AG04450 (cell line): Measurements from ENCODE around the gene SULF2. TPM values are rescaled to one million over a fixed set of nuclear protein-coding genes. Genes with fewer than 3 reads are reported as not detected.

Experiments used
- CTCF ChIA-PET: fragments of 300-600, 350-600 bp; formaldehyde crosslinking; extraction: SDS; loops from one replicate; lab custom pipeline; 2022; ENCODE audit warnings: antibody characterized with exemption, inconsistent platforms; lab: Charles Lee
- POLR2A ChIA-PET: fragments of 350-600 bp; formaldehyde crosslinking; extraction: SDS; loops from one replicate; lab custom pipeline; 2021; ENCODE audit warnings: antibody characterized with exemption, inconsistent platforms; lab: Yijun Ruan, JAX
- DNase-seq: peaks from one replicate; pipeline ENCODE4 v3.0.0-alpha.2; 2011; ENCODE audit warnings: low read depth, low spot score
- H3K27ac ChIP-seq: one replicate; pipeline ENCODE4 v1.5.1; 2012; ENCODE audit warnings: low read depth, low read length, control low read depth
- H3K27me3 ChIP-seq: one replicate; pipeline ENCODE4 v1.6.0; 2012; ENCODE audit warnings: low read length; ENCODE audit not compliant: control insufficient read depth, insufficient read depth
- H3K4me3 ChIP-seq: 2 replicates; pipeline ENCODE4 v1.5.1; 2011; ENCODE audit warnings: mild to moderate bottlenecking, low read depth, low read length, control low read depth
- H3K9me3 ChIP-seq: 2 replicates; pipeline ENCODE4 v1.5.1; 2012; ENCODE audit warnings: low read length; ENCODE audit not compliant: control insufficient read depth, insufficient read depth
- polyA plus RNA-seq: library from polyadenylated mRNA; depleted of rRNA; stranded (reverse); fragments of >200 nt; gene quantifications from 2 replicates; pipeline ENCODE4 v1.2.3, GENCODE V29; 2011
- TF ChIP-seq, protein P1 (sequence below): IDR thresholded peaks from 2 replicates; pipeline ENCODE4 v1.5.1; 2011; ENCODE audit warnings: low read depth, low read length, control low read depth, inconsistent platforms

The SULF2 gene
- polyA plus RNA-seq, 1 experiment = 0.73 TPM

DNA sequence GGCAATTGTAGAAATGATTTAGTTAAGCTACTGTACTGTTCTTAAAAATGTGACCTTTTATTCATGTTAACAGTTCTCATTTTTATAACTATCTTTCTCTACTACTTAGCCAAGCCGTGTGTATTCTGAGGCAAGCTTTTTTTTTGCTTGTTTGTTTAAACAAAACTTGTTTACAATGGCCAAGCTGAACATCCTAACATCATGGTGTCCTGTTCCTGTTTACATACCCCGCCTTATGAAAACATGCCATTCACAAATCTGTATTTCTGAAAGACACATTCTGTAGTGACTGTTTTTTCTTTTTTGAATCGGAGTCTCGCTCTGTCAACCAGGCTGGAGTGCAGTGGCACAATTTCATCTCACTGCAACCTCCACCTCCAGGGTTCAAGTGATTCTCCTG, 142.7 kb downstream of the SULF2 start:
- no peaks in the 10 kb centered on the region for H3K27me3 ChIP-seq
- ChIA-PET CTCF (interaction anchor here (0.7 kb wide), 1 partner anchor 22 kb away, joined by 3 read pairs; no protein-coding TSS in a partner anchor), POLR2A (no interaction called here)
- H3K4me3 ChIP-seq = no peak overlapping the region
- H3K27ac ChIP-seq = no peak overlapping the region
- H3K9me3 ChIP-seq = no peaks in the 10 kb centered on the region
- DNase-seq = no peak
- TF ChIP-seq, protein P1, sequence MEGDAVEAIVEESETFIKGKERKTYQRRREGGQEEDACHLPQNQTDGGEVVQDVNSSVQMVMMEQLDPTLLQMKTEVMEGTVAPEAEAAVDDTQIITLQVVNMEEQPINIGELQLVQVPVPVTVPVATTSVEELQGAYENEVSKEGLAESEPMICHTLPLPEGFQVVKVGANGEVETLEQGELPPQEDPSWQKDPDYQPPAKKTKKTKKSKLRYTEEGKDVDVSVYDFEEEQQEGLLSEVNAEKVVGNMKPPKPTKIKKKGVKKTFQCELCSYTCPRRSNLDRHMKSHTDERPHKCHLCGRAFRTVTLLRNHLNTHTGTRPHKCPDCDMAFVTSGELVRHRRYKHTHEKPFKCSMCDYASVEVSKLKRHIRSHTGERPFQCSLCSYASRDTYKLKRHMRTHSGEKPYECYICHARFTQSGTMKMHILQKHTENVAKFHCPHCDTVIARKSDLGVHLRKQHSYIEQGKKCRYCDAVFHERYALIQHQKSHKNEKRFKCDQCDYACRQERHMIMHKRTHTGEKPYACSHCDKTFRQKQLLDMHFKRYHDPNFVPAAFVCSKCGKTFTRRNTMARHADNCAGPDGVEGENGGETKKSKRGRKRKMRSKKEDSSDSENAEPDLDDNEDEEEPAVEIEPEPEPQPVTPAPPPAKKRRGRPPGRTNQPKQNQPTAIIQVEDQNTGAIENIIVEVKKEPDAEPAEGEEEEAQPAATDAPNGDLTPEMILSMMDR = no peak

DNA sequence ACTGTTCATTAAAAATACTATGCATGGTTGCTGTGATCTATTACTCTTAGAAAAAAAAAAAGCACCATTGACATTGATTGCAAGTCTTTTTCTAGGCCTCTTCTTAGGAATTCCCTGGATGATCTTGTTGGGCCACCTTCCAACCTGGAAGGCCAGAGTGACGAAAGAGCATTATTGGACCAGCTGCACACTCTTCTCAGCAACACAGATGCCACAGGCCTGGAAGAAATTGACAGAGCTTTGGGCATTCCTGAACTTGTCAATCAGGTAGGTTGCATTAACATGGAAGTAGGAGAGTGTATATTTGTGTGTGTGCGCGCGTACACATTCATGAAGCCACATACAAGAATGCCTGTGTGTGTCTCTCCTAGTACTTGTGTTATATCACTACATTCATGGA, 143.2 kb downstream of the SULF2 start:
- POLR2A ChIA-PET = no interaction called here
- TF ChIP-seq, protein P1 = no peak
- H3K9me3 ChIP-seq = no peaks in the 10 kb centered on the region
- no peak overlapping the region for H3K4me3 ChIP-seq
- no peak for DNase-seq
- H3K27me3 ChIP-seq = no peaks in the 10 kb centered on the region
- no peak overlapping the region for H3K27ac ChIP-seq
- CTCF ChIA-PET = interaction anchor here (0.7 to 1.7 kb wide), 2 partner anchors 22 to 258 kb away, joined by 3 to 6 read pairs; no protein-coding TSS in a partner anchor

DNA sequence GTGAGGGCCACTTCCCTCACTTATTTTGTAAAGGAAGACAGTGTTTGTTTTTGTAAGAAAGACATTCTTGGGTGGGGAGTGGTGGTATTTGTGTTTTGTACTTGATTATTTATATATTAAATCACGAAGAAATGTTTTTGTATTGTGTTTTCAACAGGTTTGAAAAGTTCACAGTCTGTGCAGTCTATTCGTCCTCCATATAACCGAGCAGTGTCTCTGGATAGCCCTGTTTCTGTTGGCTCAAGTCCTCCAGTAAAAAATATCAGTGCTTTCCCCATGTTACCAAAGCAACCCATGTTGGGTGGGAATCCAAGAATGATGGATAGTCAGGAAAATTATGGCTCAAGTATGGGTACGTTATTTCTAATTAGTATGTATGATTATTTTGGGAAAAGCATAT, 146.4 kb downstream of the SULF2 start:
- CTCF ChIA-PET = no interaction called here

DNA sequence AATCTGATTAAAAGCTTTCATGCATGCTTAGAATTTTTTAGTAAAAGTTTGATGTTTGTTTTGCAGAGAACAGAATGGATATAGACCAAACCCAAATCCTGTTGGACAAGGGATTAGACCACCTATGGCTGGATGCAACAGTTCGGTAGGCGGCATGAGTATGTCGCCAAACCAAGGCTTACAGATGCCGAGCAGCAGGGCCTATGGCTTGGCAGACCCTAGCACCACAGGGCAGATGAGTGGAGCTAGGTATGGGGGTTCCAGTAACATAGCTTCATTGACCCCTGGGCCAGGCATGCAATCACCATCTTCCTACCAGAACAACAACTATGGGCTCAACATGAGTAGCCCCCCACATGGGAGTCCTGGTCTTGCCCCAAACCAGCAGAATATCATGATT, 150.0 kb downstream of the SULF2 start:
- DNase-seq = no peak
- ChIA-PET CTCF (interaction anchor here (1.0 kb wide), 3 partner anchors 14 to 29 kb away, joined by 3 to 4 read pairs (median 3); no protein-coding TSS in a partner anchor), POLR2A (interaction anchor here (0.6 kb wide), 1 partner anchor 108 kb away, joined by 3 read pairs; no protein-coding TSS in a partner anchor)
- H3K27me3 ChIP-seq = no peaks in the 10 kb centered on the region
- TF ChIP-seq, protein P1 = no peak
- no peak overlapping the region for H3K27ac ChIP-seq
- H3K9me3 ChIP-seq = no peaks in the 10 kb centered on the region
- H3K4me3 ChIP-seq = no peak overlapping the region

More for the DNA sequence above, 146.4 kb downstream of the SULF2 start:
- TF ChIP-seq, protein P1 = no peak
- DNase-seq = no peak
- Histone ChIP-seq H3K9me3 (no peaks in the 10 kb centered on the region), H3K4me3 (no peak overlapping the region), H3K27me3 (no peaks in the 10 kb centered on the region), H3K27ac (no peak overlapping the region)
- POLR2A ChIA-PET = no interaction called here

DNA sequence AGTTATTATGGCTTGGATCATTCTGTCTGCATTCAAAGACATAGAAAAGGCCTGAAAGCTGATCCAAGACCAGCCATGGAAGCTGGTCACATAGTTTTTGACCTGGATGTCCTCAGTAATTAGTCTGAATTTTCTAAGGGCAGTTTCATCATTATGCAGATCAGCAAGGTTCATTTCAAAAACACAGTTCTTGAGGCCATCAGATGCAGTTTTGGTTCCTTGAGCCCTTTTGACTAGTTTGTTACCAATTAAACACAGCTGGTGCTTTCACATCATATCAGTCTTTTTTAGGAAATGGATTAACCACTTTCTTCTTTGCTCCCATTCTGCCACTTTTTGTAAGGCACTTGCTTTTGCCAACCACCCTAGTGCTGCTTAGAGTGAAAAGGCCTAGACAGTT, 154.2 kb downstream of the SULF2 start:
- TF ChIP-seq, protein P1 = no peak
- H3K27me3 ChIP-seq = no peaks in the 10 kb centered on the region
- ChIA-PET POLR2A (no interaction called here), CTCF (no interaction called here)
- no peak overlapping the region for H3K4me3 ChIP-seq
- no peak for DNase-seq
- H3K9me3 ChIP-seq = no peaks in the 10 kb centered on the region
- H3K27ac ChIP-seq = no peak overlapping the region
